Upper lobe of left lung (tissue), 4 donors: ENCODE data around the gene CA11.

Source experiments
- POLR2A ChIP-seq, 4 donors: fragments of 450-650 bp; IDR thresholded peaks; one replicate each; pipeline ENCODE4 v1.5.1; 2016 to 2017; ENCODE audit warnings: antibody characterized with exemption in 4 of 4, mild to moderate bottlenecking in 2 of 4
- POLR2AphosphoS5 ChIP-seq, 2 donors: sonication (generic); formaldehyde crosslinking; IDR thresholded peaks; one replicate each; pipeline ENCODE4 v1.5.1; 2017; ENCODE audit warnings: antibody characterized with exemption in 2 of 2
- TF ChIP-seq, protein P1 (sequence below), 6 experiments: fragments of 450-650 bp in 4 of 6; fragments of 200-600 bp in 2 of 6; sonication (generic) in 2 of 6; IDR thresholded peaks; one replicate each; pipeline ENCODE4 v1.5.1; 2016 to 2019; ENCODE audit warnings: antibody characterized with exemption in 6 of 6

GRCh38 chr19:48668332-48668731 lies 22.3 kb upstream of the CA11 start:
- TF ChIP-seq, protein P1, sequence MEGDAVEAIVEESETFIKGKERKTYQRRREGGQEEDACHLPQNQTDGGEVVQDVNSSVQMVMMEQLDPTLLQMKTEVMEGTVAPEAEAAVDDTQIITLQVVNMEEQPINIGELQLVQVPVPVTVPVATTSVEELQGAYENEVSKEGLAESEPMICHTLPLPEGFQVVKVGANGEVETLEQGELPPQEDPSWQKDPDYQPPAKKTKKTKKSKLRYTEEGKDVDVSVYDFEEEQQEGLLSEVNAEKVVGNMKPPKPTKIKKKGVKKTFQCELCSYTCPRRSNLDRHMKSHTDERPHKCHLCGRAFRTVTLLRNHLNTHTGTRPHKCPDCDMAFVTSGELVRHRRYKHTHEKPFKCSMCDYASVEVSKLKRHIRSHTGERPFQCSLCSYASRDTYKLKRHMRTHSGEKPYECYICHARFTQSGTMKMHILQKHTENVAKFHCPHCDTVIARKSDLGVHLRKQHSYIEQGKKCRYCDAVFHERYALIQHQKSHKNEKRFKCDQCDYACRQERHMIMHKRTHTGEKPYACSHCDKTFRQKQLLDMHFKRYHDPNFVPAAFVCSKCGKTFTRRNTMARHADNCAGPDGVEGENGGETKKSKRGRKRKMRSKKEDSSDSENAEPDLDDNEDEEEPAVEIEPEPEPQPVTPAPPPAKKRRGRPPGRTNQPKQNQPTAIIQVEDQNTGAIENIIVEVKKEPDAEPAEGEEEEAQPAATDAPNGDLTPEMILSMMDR (IDR thresholded peaks at IDR 0.05): no peak
- TF ChIP-seq POLR2A (IDR thresholded peaks at IDR 0.05) (no peak), POLR2AphosphoS5 (IDR thresholded peaks at IDR 0.05) (no peak)
